ENCODE results near the gene APOC3. TPM values are rescaled to one million over a fixed set of nuclear protein-coding genes. Genes with fewer than 3 reads are reported as not detected.
A peak's percentile ranks its signal among the peaks of the same experiment; 100 is the strongest.

The APOC3 gene
- total and polyA plus RNA-seq, 2 donors from 2014 or later: 35.6 TPM; not detected in 1

DNA sequence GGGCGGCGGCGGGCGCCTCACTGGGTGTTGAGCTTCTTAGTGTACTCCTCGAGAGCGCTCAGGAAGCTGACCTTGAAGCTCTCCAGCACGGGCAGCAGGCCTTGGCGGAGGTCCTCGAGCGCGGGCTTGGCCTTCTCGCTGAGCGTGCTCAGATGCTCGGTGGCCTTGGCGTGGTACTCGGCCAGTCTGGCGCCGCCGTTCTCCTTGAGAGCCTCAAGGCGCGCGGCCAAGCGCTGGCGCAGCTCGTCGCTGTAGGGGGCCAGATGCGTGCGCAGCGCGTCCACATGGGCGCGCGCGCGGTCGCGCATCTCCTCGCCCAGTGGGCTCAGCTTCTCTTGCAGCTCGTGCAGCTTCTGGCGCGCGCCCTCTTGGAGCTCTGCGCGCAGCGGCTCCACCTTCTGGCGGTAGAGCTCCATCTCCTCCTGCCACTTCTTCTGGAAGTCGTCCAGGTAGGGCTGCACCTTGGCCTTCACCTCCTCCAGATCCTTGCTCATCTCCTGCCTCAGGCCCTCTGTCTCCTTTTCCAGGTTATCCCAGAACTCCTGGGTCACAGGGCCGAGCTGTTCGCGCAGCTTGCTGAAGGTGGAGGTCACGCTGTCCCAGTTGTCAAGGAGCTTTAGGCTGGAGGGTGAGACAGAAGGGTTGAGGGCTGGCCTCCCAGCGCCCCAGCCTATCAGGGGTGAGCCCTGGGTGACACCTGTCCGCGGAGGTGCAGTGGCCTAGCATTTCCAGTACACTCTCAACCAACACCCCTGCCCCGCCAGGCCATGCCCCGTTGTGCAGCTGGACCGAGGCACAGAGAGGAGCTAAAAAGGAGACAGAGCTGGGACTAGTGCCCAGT, 6.3 kb downstream of the APOC3 start:
- H3K36me3 ChIP-seq (ENCODE audit: control insufficient read depth in 2 of 3, insufficient read depth in 3 of 3, low read length in 3 of 3): no peaks in the 10 kb centered on the region
- intact Hi-C loops (cut with DNase I): no loop called here
- peak overlapping the region in 1 of 3 donors; percentile 46 for H3K9ac ChIP-seq (ENCODE audit: low read length in 3 of 3)
- H3K27me3 ChIP-seq (ENCODE audit: control insufficient read depth, insufficient read depth, low read length): no peaks in the 10 kb centered on the region
- peak overlapping the region; percentile 36 to 49 for H3K27ac ChIP-seq (ENCODE audit: low read depth in 2 of 2, low read length in 2 of 2)
- H3K4me1 ChIP-seq (ENCODE audit: control insufficient read depth in 2 of 3, insufficient read depth in 2 of 3, low read depth in 1 of 3, low read length in 3 of 3): peaks cover 0 to 8% (median 6%) of the 10 kb centered on the region in 3 donors
- H3K9me3 ChIP-seq (ENCODE audit: control insufficient read depth in 2 of 3, insufficient read depth in 1 of 3, low read length in 3 of 3): no peaks in the 10 kb centered on the region
- FAIRE-seq: no peak
- peak; percentile 93 to 97 (median 95) for DNase-seq
- TF ChIP-seq, protein P1, sequence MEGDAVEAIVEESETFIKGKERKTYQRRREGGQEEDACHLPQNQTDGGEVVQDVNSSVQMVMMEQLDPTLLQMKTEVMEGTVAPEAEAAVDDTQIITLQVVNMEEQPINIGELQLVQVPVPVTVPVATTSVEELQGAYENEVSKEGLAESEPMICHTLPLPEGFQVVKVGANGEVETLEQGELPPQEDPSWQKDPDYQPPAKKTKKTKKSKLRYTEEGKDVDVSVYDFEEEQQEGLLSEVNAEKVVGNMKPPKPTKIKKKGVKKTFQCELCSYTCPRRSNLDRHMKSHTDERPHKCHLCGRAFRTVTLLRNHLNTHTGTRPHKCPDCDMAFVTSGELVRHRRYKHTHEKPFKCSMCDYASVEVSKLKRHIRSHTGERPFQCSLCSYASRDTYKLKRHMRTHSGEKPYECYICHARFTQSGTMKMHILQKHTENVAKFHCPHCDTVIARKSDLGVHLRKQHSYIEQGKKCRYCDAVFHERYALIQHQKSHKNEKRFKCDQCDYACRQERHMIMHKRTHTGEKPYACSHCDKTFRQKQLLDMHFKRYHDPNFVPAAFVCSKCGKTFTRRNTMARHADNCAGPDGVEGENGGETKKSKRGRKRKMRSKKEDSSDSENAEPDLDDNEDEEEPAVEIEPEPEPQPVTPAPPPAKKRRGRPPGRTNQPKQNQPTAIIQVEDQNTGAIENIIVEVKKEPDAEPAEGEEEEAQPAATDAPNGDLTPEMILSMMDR (IDR thresholded peaks at IDR 0.05; ENCODE audit: borderline replicate concordance, extremely low read depth, insufficient read depth): peak; percentile 67
- peak overlapping the region; percentile 26 to 50 (median 32) for H3K4me3 ChIP-seq (ENCODE audit: low read length in 3 of 3)

DNA sequence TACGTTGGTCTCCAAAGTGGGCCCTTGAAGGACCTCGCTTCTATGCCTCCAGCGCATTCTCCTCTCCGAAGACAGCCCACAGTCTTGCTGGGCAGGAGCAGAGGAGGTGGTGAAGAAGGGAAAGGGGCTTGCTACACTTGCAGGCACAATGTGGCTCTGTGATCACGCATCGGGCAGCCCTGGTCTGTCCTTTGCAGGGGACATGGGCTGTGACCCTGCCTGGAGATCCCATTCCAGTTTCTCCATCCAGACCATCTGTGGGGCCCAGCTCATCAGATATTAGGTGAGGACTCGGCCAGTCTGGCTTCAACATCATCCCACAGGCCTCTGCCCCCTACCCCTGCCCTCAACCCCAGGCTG, 6.9 kb downstream of the APOC3 start:
- Histone ChIP-seq H3K27ac (ENCODE audit: low read depth in 2 of 2, low read length in 2 of 2) (no peak overlapping the region), H3K9me3 (ENCODE audit: control insufficient read depth in 2 of 3, insufficient read depth in 1 of 3, low read length in 3 of 3) (no peaks in the 10 kb centered on the region), H3K9ac (ENCODE audit: low read length in 3 of 3) (no peak overlapping the region), H3K4me3 (ENCODE audit: low read length in 3 of 3) (no peak overlapping the region), H3K4me1 (ENCODE audit: control insufficient read depth in 2 of 3, insufficient read depth in 2 of 3, low read depth in 1 of 3, low read length in 3 of 3) (peaks cover 0 to 8% (median 6%) of the 10 kb centered on the region in 3 donors), H3K27me3 (ENCODE audit: control insufficient read depth, insufficient read depth, low read length) (no peaks in the 10 kb centered on the region), H3K36me3 (ENCODE audit: control insufficient read depth in 2 of 3, insufficient read depth in 3 of 3, low read length in 3 of 3) (no peaks in the 10 kb centered on the region)
- DNase-seq (no peak), FAIRE-seq (no peak)
- TF ChIP-seq, protein P1 (IDR thresholded peaks at IDR 0.05; ENCODE audit: borderline replicate concordance, extremely low read depth, insufficient read depth): no peak
- intact Hi-C loops (cut with DNase I): no loop called here

DNA sequence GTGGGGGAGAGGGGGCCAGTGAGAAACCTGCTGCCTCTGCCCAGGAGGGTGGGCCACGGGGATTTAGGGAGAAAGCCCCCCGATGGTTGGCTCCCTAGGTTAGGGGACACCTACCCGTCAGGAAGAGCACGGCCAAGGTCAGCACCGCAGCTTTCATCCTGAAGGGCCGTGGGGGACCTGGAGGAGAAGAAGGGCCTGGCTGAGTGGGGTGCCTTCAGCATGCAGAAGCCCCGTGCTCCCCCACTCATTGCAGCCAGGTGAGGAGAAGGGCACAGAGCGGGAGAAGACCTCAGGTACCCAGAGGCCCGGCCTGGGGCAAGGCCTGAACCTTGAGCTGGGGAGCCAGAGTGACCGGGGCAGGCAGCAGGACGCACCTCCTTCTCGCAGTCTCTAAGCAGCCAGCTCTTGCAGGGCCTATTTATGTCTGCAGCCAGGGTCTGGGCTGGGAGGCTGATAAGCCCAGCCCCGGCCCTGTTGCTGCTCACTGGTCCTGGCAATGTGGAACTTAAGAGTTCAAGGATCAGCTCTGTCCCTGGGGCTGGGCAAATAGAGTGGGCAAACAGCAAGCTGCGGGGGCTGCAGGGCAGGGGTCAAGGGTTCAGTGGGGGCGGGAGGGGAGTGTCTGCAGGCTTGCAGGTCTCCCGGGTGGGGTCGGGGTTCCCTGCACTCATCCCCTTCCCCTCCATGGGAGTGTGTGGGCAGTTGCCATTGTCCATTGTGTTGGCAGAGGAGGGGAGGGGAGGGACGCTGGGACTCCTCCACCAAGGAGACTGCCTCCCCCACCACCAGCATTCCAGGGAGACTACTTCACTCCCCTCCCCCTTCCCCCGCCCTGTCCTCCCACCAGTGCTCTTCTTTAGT, 7.8 kb downstream of the APOC3 start, which contains the start of gene APOA1:
TSS of gene APOA1 (minus strand) at position 392 of the 861 bp plus-strand sequence. CDS start at position 157, 235 bp downstream.
- Histone ChIP-seq H3K27me3 (ENCODE audit: control insufficient read depth, insufficient read depth, low read length) (no peaks in the 10 kb centered on the region), H3K4me1 (ENCODE audit: control insufficient read depth in 2 of 3, insufficient read depth in 2 of 3, low read depth in 1 of 3, low read length in 3 of 3) (peaks cover 0 to 8% (median 6%) of the 10 kb centered on the region in 3 donors), H3K36me3 (ENCODE audit: control insufficient read depth in 2 of 3, insufficient read depth in 3 of 3, low read length in 3 of 3) (no peaks in the 10 kb centered on the region), H3K9ac (ENCODE audit: low read length in 3 of 3) (no peak within 1 kb of the TSS), H3K9me3 (ENCODE audit: control insufficient read depth in 2 of 3, insufficient read depth in 1 of 3, low read length in 3 of 3) (no peaks in the 10 kb centered on the region), H3K4me3 (ENCODE audit: low read length in 3 of 3) (no peak within 1 kb of the TSS), H3K27ac (ENCODE audit: low read depth in 2 of 2, low read length in 2 of 2) (no peak within 1 kb of the TSS)
- FAIRE-seq (no peak), DNase-seq (peak in 4 of 5 donors; percentile 55 to 84 (median 68))
- intact Hi-C loops (cut with DNase I): no loop called here
- TF ChIP-seq, protein P1 (IDR thresholded peaks at IDR 0.05; ENCODE audit: borderline replicate concordance, extremely low read depth, insufficient read depth): no peak

All from kidney (tissue), 14 donors.